Islet precursor cell (in vitro differentiated cells): ENCODE results near the gene MTHFD2L.

ENCODE experiments used
- DNase-seq: peaks from one replicate; pipeline ENCODE4 v3.0.0-alpha.2; 2018

The MTHFD2L gene

DNA sequence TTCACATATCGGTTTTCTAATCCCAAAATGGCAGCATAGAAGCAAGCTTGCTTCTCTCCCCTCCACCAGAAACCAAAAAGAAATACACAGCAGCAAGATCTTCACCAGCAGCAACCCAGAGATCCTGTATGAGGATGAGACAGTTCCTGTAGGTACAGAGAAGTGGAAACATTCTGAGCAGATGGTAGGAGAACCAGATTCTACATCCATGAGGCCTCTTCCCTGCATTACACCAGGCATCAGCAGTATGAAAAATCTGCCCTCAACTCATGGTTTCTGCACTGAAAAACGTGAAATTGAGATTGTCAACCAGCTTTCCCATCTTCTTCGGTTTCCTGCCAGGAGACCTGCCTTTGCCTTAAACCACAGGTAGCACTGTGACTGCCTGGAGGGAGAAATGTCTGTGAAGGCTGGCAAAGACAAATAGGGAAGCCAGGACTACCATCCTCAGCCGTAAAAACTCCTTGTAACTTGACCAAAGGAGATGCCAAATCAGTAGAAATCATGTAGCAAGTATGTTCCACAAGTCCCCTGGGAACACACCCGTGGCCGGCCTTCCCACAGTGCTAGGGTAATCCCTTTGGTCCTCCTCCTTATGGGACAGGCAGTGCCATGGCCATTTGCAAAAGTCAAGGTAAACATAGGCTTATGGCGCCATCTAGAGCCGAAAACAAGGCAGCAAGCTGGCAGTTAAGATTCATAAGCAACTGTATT is 24.0 kb upstream of the MTHFD2L start:
- DNase-seq, result peak; percentile 85

DNA sequence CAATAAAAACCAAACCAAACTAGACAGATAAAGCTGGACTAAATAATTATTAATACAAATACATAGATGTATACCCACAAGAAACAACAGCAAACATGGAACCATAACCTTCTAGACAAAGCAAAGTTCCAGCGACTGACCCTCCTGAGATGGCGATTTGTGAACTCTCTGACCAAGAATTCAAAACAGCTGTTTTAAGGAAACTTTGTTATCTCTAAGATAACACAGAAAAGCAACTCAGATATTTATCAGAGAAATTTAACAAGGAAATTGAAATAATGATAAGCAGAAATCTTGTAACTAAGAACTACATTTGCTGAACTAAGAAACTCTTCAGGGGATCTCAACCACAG is 23.4 kb upstream of the MTHFD2L start:
- no peak for DNase-seq

- no peak for DNase-seq
Observed at GRCh38 chr4:74146581-74147129, 11.3 kb upstream of the MTHFD2L start.

- no peak for DNase-seq
Observed at GRCh38 chr4:74148205-74148604, 9.7 kb upstream of the MTHFD2L start.

GRCh38 chr4:74152836-74153235 is 5.1 kb upstream of the MTHFD2L start:
- no peak for DNase-seq

- no peak for DNase-seq
Observed at GRCh38 chr4:74156521-74156920, 1.4 kb upstream of the MTHFD2L start.

- DNase-seq, result no peak
Observed at GRCh38 chr4:74157154-74157553, 764 bp upstream of the MTHFD2L start.

DNA sequence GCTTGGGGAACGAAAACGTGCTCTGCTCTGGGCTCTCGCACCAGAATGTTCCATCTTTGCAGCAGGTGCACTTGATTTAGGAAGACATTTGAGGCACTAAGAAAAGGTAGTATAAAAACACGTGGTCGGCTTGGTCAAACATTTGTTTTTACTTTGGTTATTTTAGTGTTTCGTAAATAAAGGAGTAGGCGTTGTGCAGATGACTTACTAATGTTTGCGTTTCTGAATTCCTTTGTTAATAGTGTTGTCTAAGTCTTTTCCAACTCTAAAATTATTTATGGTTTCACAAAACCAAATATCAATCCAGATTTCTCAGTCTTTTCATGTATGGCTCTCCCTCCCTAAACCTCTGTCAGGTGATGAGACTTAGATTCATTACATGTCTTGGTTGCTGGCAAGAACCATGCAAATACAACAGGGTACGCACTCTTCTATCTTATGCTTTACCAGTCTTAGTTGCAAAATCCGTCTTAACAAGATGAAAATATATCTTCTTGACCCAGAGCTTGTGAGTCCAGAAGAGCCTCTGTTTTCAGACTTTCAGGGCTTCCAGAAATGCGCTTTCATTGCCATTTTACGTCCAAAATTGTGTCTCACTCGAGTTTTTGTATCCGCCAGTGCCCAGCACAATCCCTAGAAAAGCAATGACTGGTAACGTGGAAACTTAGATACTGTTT is 686 bp downstream of the MTHFD2L start:
- no peak for DNase-seq

DNA sequence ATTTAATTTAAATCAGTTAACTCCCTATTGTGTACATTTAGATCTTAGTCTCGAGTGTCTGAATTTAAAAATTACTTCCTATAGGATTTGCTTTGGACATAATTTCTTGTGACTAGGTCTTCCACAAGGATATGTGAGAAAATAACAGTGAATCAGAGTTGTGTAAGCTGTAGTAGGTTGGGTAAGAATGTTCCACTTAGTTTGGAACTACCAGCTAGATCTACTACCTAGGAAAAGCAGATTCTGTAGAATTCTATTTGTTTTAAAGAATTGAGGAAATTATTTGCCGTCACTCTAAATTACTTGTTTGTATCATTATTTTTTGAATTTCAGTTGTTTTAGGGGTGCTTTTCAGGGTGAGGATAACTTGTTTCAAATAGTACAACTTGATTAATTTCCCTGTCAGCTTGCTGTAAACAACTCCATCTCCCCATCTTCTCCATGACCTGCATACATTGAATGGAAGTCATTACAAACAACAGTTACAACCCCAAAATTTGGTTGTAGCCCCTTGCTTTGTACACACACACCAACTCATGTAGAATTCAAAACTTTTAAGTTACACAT is 1.3 kb downstream of the MTHFD2L start:
- DNase-seq, result no peak

DNA sequence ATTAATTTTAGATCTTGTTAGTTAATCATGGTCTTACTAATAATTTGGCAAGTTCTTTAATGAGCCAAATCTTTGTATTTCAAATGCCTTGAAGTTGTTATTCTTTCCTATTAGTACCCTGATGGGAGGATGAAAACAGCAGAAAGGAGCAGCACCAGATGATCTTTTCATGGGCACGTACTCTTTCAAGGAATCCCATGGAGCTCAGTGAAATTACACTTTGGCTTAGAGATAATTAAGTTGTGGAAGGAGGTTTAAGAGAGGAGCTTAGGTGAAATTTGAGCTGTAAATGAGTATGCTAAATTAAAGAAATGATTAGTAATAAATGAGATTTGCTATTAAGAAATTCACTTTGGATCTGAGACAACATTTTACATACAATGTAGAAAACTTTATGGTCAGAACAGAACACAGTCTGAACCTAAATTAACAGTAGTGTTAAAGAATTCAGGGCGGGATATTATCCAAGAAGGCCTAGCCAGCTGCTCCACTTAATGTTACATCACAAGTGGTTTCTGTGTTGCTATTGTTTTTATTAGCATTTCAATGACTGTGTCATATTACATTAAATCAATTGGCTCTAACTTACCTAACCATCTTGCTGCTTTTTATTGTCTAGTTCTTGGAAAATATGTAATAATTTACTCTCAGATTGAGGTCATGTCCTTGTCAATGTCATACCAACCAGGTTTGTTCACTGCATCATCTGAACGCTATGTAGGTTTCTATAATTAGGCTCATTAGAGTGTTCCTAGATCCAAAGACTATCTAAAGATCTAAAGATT is 3.9 kb downstream of the MTHFD2L start:
- no peak for DNase-seq

DNA sequence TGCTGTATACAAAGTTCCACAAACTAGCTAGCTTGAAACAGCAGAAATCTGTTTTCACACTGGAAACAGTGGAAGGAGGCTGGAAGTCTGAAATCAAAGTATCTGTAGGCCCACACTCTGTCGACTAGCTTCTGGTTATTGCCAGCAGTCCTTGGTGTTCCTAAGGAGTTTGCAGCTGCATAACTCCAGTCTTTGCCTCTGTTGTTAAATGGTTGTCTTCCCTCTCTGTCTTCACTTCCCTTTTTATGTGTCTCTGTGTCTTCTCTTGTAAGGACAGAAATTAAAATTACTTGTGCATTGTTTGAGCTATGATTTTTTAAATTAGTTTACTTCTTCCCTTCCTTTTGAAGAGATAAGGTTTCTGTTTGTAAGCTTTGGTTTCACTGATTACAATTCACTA is 8.2 kb downstream of the MTHFD2L start:
- DNase-seq, result no peak

GRCh38 chr4:74166818-74167217 is 8.9 kb downstream of the MTHFD2L start:
- no peak for DNase-seq

- no peak for DNase-seq
Observed at GRCh38 chr4:74167585-74167984, 9.7 kb downstream of the MTHFD2L start.

GRCh38 chr4:74168841-74169240 is 10.9 kb downstream of the MTHFD2L start:
- no peak for DNase-seq

DNA sequence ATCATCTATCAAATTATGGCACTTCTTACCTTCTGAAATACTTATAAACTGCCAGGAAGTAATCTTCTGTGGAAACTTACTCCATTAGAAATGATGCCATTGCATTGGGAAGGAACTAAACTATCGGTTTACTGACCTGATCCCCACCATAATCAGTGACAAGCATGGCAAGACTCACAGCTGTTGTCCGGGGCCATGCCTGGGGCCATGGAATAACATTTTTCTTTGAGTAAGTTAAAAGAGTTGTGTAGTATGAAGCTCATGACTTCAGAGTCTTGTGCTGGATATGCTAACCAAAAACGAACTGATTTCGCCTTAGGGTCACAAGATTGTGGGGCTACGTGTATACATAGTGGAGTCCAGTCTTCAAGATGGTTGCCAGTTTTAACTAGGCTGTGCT is 15.4 kb downstream of the MTHFD2L start:
- no peak for DNase-seq

DNA sequence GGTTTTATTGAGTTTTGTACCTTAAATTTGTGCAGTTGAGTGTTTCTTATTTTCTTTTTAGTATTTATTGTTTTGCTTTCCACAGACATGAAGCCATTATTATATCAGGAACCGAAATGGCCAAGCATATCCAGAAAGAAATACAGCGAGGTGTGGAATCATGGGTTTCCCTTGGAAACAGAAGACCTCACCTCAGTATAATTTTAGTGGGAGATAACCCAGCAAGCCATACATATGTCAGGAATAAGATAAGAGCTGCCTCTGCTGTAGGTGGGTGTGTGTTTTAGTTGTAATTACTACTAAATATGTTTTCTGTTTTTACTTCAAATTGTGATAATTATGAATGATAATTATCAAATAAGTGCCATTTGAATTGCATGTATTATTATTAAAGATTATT is 16.5 kb downstream of the MTHFD2L start:
- no peak for DNase-seq

GRCh38 chr4:74174941-74175340 is 17.0 kb downstream of the MTHFD2L start:
- no peak for DNase-seq

GRCh38 chr4:74175379-74175778 is 17.5 kb downstream of the MTHFD2L start:
- no peak for DNase-seq

GRCh38 chr4:74178798-74179197 is 20.9 kb downstream of the MTHFD2L start:
- DNase-seq, result no peak

DNA sequence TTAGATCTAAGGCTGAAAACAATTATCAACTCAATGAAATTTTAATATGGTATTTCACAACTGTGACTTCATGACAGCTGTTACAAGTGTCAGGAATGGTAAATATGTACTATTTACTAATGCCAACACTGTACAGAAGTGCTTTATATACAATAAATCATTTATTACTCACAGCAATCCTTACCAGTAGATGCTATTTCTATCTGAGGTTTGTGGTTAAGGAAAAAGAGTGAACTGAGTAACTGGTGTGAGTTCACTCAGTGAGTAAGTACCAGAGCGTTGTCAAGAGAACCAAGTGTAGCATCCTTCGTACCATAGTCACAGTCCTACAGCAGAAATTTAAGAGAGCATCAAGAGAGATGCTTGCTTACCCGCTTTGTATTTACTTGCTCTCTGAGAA is 23.3 kb downstream of the MTHFD2L start:
- DNase-seq, result no peak

DNA sequence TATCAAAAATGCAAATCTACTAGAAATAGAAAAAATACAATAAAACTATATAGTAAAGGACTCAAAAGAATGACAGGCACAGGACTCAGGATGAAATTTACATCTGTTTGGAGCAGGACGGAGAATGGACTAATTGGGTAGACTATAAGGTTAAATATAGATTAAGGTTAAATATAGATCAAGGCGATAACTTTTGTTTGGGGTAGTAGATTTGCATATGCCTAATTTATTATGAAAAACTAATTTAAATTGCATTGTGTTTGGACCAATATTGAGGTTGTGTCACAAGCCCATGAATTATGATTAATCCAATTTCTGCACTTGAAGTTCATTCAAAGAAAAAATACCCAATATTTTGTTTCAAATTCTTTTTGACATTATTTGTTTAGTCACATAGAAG is 31.0 kb downstream of the MTHFD2L start:
- no peak for DNase-seq

DNA sequence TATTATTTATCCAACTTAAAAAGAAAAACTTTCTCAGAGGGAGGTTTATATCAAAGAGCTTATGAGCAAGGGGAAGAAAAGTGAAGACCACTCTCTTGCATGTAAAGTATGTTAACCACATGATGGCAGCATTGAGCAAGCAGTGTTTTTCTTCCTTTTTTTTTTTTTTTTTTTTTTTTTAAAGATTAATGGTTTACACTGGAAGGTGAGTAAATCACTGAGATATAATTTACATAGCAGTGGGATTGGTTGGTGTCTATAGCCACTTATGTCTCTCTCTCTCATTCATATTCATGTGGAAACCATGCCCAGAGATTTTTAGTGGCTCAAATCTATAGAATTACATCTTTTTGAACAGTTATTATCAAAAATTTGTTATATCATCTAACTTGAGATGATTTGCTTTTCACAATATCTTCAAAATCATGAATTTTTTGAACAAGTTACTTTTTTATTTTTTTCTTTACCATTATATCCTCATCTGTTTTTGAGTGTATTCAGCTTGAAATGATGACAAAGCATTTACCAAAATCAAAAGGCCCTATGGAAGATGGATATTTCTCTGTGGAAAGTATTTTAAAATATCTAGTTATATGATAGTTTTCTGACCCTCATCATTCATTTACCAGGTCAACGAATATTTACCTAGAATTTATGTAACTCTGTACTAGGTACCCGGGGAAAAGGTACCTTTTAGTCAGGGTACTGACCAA is 31.6 kb downstream of the MTHFD2L start:
- no peak for DNase-seq

DNA sequence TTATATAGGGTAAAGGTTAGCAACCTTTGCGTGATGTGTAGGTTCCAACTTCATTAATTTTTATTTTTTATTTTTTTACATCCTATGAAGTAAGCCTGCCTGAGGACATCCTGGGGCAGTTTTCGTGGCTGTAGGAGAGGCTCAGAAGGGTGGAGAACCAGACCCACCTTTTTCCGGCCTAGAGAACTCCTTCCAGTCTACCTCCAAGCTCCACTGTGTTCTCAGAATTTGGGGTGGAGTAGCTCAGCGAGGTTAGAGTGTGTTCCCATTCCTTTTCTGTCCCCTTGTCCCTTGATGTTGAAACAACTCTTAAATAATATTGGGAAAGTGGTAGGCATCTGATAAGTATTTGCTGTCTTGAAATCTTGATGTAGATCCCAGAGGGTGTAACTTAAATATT is 32.4 kb downstream of the MTHFD2L start:
- DNase-seq, result no peak
